ENCODE results near the gene FOXJ3.
A peak's percentile ranks its signal among the peaks of the same experiment; 100 is the strongest.

The FOXJ3 gene

DNA sequence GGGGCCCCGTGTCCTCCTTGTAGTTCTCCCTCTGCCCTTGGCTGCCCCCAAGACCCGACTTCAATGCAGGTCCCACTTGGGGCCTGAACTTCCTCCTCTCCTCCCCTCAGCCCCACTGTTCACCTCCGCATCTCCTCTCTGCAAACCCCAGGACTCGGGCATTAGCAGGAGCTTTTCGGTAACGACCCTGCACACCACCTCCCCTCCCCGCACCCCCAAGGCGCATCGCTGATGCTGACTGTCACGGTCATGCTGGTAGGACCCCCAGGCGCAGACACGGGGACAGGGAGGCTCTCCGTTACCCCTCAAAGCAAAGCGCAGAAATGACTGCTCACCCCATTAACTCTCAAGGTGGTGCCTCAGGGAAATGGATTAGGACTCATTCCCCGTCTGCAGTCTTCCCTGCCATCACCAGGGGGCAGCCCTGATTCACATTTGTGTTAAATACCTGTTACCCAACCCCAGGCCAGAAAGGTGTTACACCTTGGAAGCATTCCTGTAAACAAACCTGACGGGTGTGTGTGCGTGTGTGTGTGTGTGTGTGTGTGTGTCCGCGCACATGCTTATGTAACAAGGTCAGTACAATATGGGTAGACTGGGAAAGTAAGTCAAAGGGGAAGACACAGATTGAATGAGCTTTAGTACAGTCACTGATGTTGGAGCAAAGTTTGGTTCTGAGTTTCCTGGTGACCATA is 188.3 kb downstream of the FOXJ3 start:
- TF ChIP-seq, protein P1, sequence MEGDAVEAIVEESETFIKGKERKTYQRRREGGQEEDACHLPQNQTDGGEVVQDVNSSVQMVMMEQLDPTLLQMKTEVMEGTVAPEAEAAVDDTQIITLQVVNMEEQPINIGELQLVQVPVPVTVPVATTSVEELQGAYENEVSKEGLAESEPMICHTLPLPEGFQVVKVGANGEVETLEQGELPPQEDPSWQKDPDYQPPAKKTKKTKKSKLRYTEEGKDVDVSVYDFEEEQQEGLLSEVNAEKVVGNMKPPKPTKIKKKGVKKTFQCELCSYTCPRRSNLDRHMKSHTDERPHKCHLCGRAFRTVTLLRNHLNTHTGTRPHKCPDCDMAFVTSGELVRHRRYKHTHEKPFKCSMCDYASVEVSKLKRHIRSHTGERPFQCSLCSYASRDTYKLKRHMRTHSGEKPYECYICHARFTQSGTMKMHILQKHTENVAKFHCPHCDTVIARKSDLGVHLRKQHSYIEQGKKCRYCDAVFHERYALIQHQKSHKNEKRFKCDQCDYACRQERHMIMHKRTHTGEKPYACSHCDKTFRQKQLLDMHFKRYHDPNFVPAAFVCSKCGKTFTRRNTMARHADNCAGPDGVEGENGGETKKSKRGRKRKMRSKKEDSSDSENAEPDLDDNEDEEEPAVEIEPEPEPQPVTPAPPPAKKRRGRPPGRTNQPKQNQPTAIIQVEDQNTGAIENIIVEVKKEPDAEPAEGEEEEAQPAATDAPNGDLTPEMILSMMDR (IDR thresholded peaks at IDR 0.05; ENCODE audit: unreplicated experiment in 3 of 3), result peak; percentile 70 to 72 (median 72)
- Mint-ChIP-seq H3K9me3 (no peaks in the 10 kb centered on the region), H3K27ac (no peak overlapping the region), H3K27me3 (ENCODE audit: low read depth) (peaks cover 36% of the 10 kb centered on the region), H3K36me3 (ENCODE audit: low read depth) (no peaks in the 10 kb centered on the region), H3K4me3 (no peak overlapping the region), H3K4me1 (peaks cover 18% of the 10 kb centered on the region)

DNA sequence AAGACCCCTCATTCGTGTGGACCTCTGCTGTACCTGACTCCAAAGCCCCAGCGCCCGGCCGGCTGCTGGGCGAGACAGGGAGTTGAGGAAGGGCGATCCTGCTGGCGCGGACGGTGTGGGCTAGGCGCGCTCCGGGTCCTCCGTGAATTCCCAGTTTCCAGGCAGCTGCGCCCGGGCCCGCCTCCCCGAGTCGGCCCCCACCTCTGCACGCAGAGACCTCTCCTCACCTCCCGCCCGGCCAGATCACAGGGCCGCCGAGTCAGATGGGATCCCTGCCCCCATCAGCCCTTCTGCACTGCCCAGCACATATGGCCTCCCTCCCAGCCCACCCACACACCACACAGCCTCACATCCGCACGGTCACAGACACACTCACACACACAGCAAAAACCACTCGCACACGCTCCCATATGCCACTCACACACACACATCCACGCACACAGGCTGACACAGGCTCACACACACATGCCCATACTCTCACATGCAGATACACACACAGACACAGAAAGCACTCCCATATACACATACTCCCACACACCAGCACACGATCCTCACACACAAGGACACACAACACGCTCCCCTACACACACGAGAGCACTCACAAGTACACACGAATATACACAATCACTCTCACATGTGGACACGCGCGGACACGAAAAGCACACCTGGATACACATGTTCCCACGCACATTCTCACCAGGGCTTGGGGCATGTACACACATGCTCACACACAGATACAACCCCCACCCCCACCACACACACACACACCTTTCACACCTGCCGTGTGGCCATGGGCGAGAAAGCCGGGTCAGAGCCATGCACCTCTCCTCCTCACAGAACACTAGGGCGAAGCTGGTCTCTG is 189.0 kb downstream of the FOXJ3 start:
- H3K27me3 Mint-ChIP-seq (ENCODE audit: low read depth), result peaks cover 38% of the 10 kb centered on the region
- H3K4me3 Mint-ChIP-seq, result no peak overlapping the region
- no peak overlapping the region for H3K27ac Mint-ChIP-seq
- no peaks in the 10 kb centered on the region for H3K9me3 Mint-ChIP-seq
- TF ChIP-seq, protein P1 (IDR thresholded peaks at IDR 0.05; ENCODE audit: unreplicated experiment in 3 of 3), result no peak
- H3K4me1 Mint-ChIP-seq, result peaks cover 18% of the 10 kb centered on the region
- no peaks in the 10 kb centered on the region for H3K36me3 Mint-ChIP-seq (ENCODE audit: low read depth)

DNA sequence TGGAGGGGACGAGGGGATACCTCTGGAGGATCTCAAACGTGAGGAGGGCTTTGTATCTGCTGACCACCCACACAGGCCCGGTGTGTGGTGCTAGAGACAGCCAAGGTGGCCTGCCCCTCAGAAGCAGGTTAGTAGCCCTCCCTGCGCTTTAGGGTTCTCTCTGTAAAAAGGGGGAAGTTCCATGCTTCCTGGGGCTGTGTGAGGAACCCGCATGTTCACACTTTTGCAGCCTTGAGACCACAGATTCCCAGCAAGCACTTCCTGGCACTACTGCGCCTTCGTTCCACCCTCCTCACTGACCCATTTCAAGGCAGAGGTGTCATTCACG is 189.7 kb downstream of the FOXJ3 start:
- Mint-ChIP-seq H3K9me3 (no peaks in the 10 kb centered on the region), H3K27me3 (ENCODE audit: low read depth) (peaks cover 35% of the 10 kb centered on the region), H3K4me3 (no peak overlapping the region), H3K4me1 (peaks cover 18% of the 10 kb centered on the region), H3K36me3 (ENCODE audit: low read depth) (no peaks in the 10 kb centered on the region), H3K27ac (no peak overlapping the region)
- TF ChIP-seq, protein P1 (IDR thresholded peaks at IDR 0.05; ENCODE audit: unreplicated experiment in 3 of 3), result no peak

DNA sequence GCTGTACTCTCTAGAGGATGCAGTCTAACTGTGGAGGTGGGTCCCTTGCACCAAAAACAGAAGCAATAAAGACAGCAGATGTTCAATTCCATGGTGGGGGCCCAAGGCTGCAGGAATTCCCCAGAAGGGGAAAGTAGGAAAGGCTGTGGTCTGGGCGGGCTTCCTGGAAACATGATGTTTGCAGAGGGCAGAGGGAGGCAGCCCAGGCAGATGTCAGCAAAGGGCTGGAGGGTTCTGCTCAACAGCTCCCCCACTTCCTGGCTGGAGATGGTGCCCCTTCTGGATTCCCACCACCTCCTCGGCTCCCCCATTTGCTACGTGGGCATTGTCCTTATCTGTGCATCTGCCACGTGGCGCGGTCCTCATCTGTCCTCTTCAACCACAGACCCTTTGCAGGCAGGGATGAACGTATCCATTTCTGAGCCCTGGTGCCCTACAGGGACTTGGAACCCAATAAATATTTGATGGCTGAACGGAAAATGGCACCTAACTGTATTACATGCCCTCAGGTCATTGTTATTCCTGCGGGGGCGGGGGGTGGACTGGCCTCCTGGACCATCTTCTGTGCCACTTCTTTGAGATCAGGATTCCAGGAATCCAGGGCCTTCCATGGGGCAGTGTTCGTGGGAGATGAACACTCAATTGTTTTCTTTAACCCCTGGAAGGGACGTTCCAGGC is 190.2 kb downstream of the FOXJ3 start:
- no peaks in the 10 kb centered on the region for H3K36me3 Mint-ChIP-seq (ENCODE audit: low read depth)
- no peak overlapping the region for H3K4me3 Mint-ChIP-seq
- TF ChIP-seq, protein P1 (IDR thresholded peaks at IDR 0.05; ENCODE audit: unreplicated experiment in 3 of 3), result no peak
- peaks cover 18% of the 10 kb centered on the region for H3K4me1 Mint-ChIP-seq
- peaks cover 30% of the 10 kb centered on the region for H3K27me3 Mint-ChIP-seq (ENCODE audit: low read depth)
- H3K9me3 Mint-ChIP-seq, result no peaks in the 10 kb centered on the region
- H3K27ac Mint-ChIP-seq, result peak overlapping the region in 1 of 3 experiments; percentile 20

DNA sequence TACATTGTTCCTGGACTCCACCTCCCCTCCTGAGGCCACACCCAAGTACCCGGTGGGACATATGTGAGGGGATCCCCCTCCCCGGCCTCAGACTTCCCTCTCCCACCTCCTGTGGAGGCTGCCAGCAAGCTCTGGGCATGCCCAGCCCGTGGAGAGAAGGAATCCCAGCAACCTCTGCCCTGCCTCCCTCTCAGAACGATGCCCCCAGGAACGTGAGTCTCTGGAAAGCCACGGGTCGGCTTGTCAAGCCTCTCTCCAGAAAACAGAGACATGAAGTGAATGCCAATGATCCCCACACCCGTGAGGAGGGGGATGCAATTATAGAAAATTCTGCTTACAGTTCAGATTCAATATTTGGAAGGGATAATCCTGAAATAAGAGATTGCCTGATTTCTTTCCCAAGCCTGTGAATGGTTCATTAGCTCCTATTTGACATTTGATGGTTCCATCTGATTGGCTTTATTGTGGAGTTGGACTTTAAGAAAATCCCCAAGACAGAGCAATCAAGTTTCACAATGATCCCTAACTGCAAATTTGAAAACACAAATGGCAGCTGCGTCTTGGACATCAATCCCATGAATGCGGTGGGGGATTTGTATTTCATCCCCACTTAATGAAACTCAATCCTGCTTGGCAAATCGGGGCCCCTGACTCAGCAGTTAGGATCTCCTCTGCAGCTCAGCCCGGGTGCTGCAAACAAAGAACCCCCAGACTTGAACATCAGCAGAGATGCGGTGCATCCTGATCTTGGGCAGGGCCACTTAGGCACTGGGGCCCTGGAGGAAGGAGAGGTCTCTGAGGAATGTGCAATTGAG is 190.9 kb downstream of the FOXJ3 start:
- TF ChIP-seq, protein P1 (IDR thresholded peaks at IDR 0.05; ENCODE audit: unreplicated experiment in 3 of 3), result no peak
- Mint-ChIP-seq H3K36me3 (ENCODE audit: low read depth) (no peaks in the 10 kb centered on the region), H3K27ac (peak overlapping the region in 1 of 3 experiments; percentile 20), H3K4me3 (no peak overlapping the region), H3K9me3 (no peaks in the 10 kb centered on the region), H3K4me1 (peaks cover 18% of the 10 kb centered on the region), H3K27me3 (ENCODE audit: low read depth) (peaks cover 26% of the 10 kb centered on the region)

Measured in nephron (organoid).